Measurements from ENCODE around the gene MEAK7. TPM values are rescaled to one million over a fixed set of nuclear protein-coding genes. Genes with fewer than 3 reads are reported as not detected.

Gene MEAK7
- total RNA-seq, 1 donor from 2014 or later = 8.2 TPM

- DNase-seq (ENCODE audit: low spot score in 2 of 2) (no peak), FAIRE-seq (no peak)
Observed at GRCh38 chr16:84498859-84499620, 5.4 kb downstream of the MEAK7 start.

- no peak for FAIRE-seq
- no peak for DNase-seq (ENCODE audit: low spot score in 2 of 2)
Observed at GRCh38 chr16:84498223-84498610, 6.2 kb downstream of the MEAK7 start.

DNA sequence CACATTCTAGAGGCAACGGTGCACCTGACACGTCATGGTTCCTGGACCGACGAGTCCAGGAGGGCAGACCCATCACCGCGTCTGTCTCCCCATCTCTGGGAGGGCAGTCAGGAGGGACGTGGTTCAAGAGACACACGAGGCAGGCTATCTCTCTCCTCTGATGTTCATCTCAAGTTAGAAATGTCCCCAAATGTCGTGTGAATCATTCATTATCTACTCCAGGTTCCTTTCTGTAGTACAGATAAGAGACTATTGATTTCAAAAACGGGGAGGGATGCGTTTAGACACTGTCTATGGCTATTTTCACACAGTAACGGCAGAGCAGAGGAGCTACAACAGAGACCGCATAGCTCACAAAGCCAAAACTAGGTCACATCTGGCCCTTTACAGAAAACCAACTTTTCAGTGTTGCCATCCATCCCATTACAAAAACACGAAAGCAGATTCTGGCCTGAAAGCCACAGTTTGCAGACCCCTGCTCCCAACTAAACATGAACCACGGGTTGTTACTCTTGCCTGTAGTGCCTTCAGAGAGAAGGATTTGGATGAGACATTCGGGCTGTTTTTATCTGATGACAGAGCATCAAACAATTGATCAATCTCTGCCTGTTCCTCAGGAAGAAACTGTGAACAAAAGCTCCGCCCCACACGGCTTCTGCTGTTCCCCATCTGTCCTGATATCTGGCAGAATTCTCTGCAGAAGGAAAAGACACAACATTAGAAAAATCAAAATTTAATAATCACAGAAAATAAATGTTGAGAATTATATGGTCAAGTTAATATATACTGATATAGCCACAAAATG, 6.8 kb downstream of the MEAK7 start:
- DNase-seq (ENCODE audit: low spot score in 2 of 2) (no peak), FAIRE-seq (no peak)

- no peak for DNase-seq (ENCODE audit: low spot score in 2 of 2)
- FAIRE-seq = no peak
Observed at GRCh38 chr16:84496991-84497390, 7.5 kb downstream of the MEAK7 start.

GRCh38 chr16:84495506-84495905, 9.0 kb downstream of the MEAK7 start:
- FAIRE-seq = no peak

DNA sequence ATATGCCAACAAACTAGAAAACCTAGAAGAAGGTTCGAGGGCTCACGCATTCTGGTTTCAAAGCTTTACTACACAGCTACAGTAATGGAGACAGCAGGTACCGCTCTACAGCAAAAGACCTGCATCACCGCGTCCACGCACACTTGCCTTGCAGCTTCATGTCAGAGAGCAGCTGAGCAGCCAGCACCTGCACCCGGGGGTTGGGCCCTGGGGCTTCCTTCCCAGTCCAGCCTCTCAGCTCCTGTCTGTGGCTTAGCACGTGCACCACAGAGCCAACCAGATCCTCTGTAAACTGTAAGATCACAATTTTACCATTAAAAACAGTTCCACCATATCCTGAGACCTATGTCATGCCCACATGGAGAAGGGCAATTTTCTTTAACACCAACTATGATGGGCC, 15.3 kb downstream of the MEAK7 start:
- DNase-seq (ENCODE audit: low spot score in 2 of 2) (no peak), FAIRE-seq (no peak)

More at GRCh38 chr16:84495506-84495905, 9.0 kb downstream of the MEAK7 start:
- no peak for DNase-seq (ENCODE audit: low spot score in 2 of 2)

GRCh38 chr16:84487358-84487757, 17.1 kb downstream of the MEAK7 start:
- DNase-seq (ENCODE audit: low spot score in 2 of 2) (no peak), FAIRE-seq (no peak)

DNA sequence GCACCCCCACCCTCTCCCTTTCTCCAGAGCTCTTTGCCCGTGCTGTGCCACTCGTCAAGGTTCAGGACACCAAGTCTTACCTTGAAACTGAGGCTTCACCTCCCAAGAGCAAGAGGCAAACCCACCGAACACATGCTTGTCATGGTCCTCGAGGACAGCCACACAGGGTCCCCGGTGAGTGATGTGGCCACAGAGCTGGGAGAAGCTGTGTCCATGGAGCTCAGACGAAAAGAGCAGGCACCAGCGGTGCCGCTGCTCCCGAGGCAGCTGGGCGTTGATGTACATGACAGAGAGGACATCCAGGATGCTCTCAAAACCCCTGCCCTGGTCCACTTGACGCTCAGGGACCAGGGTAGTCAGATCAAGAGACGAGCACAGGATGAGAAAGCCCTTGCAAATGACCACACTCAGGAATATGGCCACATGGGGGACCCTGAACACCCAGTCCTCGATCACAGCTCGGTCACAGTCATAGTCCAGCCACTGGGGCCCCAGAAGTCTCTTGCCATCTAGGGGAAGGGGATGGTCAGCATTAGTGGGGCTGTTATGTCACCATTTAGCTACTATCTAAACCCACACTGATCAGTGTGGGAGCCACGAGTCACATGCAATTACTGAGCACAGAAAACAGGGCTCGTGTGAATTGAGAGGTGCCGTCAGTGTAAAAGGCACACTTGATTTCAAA, 17.8 kb downstream of the MEAK7 start:
- no peak for FAIRE-seq
- no peak for DNase-seq (ENCODE audit: low spot score in 2 of 2)

DNA sequence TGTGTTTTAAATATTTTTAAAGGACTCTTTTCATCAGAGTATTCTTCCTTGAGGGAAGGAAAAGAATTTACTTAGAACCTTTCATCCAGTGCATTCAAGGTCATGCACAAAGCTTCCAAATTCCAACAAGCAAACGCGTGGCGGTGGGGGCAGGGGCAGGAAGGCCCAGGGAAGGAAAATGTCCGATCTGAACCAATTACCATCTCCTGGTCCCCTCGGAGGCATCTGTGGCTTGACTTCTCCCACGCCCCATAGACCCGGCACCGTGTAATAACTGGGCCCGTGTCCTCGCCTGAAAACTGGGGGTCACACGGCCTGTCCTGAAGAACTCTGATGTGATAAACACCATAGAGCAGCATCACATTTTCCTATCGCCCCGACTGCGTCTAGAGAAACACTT, 18.3 kb downstream of the MEAK7 start:
- no peak for DNase-seq (ENCODE audit: low spot score in 2 of 2)
- FAIRE-seq = no peak

GRCh38 chr16:84485255-84486010, 19.0 kb downstream of the MEAK7 start:
- FAIRE-seq = no peak

GRCh38 chr16:84484579-84485254, 19.7 kb downstream of the MEAK7 start:
- peak; percentile 36 for FAIRE-seq
- peak; percentile 56 to 79 for DNase-seq (ENCODE audit: low spot score in 2 of 2)

More at GRCh38 chr16:84485255-84486010, 19.0 kb downstream of the MEAK7 start:
- no peak for DNase-seq (ENCODE audit: low spot score in 2 of 2)

GRCh38 chr16:84483882-84484565, 20.4 kb downstream of the MEAK7 start:
- no peak for FAIRE-seq
- no peak for DNase-seq (ENCODE audit: low spot score in 2 of 2)

- DNase-seq (ENCODE audit: low spot score in 2 of 2) (no peak), FAIRE-seq (no peak)
Observed at GRCh38 chr16:84482951-84483881, 21.2 kb downstream of the MEAK7 start.

DNA sequence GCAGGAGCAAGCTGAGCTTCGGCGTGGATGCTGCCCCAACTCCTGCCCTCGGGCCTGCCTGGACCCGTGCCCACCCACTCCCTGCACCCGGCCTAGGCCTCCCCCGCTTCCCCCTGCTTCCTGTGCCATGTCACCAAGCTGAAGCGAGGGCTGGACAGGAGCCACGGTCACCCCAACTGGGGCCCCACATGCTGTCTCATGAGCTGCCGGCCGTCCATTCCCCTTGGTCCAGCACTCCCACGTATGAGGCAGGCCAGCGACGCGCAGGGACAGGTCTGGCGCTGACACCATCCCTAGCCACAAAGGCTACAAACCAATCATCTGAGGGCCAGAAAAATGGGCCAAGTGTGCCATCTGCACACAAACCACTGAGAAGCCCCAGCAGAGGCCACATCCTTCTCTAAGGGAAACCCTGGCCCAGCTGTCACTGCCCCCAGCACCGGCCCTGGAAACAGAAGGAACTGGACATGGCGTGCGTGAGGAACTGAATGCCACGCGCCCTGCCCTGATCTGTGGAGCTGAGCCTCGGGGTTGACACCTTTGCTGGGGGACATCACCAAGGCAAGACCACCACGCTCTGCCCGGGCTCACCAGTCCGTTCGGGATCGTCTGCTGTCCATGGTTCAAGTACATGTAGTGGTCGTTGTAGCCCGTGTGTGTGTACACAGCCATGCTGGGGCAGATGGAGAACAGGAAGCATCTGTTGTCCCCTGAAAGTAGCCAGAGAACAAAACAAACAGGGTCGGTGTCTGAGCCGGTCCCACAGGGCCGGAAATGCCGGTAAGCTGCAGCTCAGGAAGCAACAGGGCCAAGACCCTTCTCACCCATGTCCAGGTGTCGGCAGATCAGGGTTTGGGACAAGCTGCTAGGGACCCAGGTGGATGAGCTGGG, 22.2 kb downstream of the MEAK7 start:
- no peak for FAIRE-seq
- DNase-seq (ENCODE audit: low spot score in 2 of 2) = no peak

- FAIRE-seq (no peak), DNase-seq (ENCODE audit: low spot score in 2 of 2) (no peak)
Observed at GRCh38 chr16:84481051-84481735, 23.3 kb downstream of the MEAK7 start.

GRCh38 chr16:84479716-84480450, 24.6 kb downstream of the MEAK7 start:
- no peak for FAIRE-seq
- DNase-seq (ENCODE audit: low spot score in 2 of 2) = no peak
